ENCODE results near the gene LCLAT1. TPM values are rescaled to one million over a fixed set of nuclear protein-coding genes. Genes with fewer than 3 reads are reported as not detected.

The LCLAT1 gene
- total and polyA plus RNA-seq, 2 donors (not counting 1 experiment from before 2014, with no cell fraction given) = 5.1 to 21.9 TPM

GRCh38 chr2:30412684-30413570 lies 34.1 kb upstream of the LCLAT1 start:
- Mint-ChIP-seq H3K27me3 (no peaks in the 10 kb centered on the region), H3K4me1 (peaks cover 30% of the 10 kb centered on the region), H3K4me3 (no peak overlapping the region), H3K9me3 (ENCODE audit: insufficient read depth) (no peaks in the 10 kb centered on the region), H3K27ac (no peak overlapping the region)
- WGBS (ENCODE audit: insufficient coverage) = 67% methylated on average over 4 of the region's 7 CpGs
- CTCF ChIA-PET = interaction anchor here (2.7 kb wide), 1 partner anchor 9 kb away, joined by 7 read pairs; no protein-coding TSS in a partner anchor
- Histone ChIP-seq H3K27ac (ENCODE audit: low read length in 2 of 2) (no peak overlapping the region), H3K27me3 (replicated peaks in 1 of 4; ENCODE audit: control extremely low read depth in 1 of 4, control insufficient read depth in 3 of 4, insufficient read depth in 4 of 4, low read length in 3 of 4) (no peaks in the 10 kb centered on the region), H3K9ac (ENCODE audit: low read length) (no peak overlapping the region), H3K79me2 (ENCODE audit: control insufficient read depth, insufficient read depth, low read length) (no peaks in the 10 kb centered on the region), H3K4me2 (replicated peaks; ENCODE audit: low read depth, low read length, poor library complexity, severe bottlenecking) (no peak overlapping the region), H4K20me1 (ENCODE audit: control insufficient read depth, insufficient read depth, low read length, poor library complexity, severe bottlenecking) (no peaks in the 10 kb centered on the region), H3K36me3 (replicated peaks in 1 of 2; ENCODE audit: control extremely low read depth in 1 of 2, control insufficient read depth in 1 of 2, extremely low read depth in 1 of 2, insufficient read depth in 2 of 2, low read length in 1 of 2) (no peaks in the 10 kb centered on the region), H2AFZ (ENCODE audit: insufficient read depth, low read depth, low read length, poor library complexity, severe bottlenecking) (no peak overlapping the region), H3K9me3 (ENCODE audit: control extremely low read depth in 1 of 3, control insufficient read depth in 2 of 3, insufficient read depth in 1 of 3, low read length in 2 of 3) (no peaks in the 10 kb centered on the region), H3K4me1 (ENCODE audit: control insufficient read depth in 2 of 2, insufficient read depth in 2 of 2, low read length in 2 of 2) (peaks cover 6 to 11% of the 10 kb centered on the region in 2 donors), H3K4me3 (ENCODE audit: control extremely low read depth in 1 of 5, extremely low read depth in 1 of 5, insufficient read depth in 1 of 5, low read depth in 2 of 5, low read length in 4 of 5) (no peak overlapping the region)
- no peak for TF ChIP-seq EZH2 (IDR thresholded peaks at IDR 0.05; ENCODE audit: borderline replicate concordance, insufficient read depth, low read depth, low read length, poor library complexity, severe bottlenecking)
- TF ChIP-seq CTCF (IDR thresholded peaks at IDR 0.05) = no peak
- DNase-seq = no peak
- ATAC-seq (ENCODE audit: low read depth) = no peak
- POLR2A ChIA-PET = no interaction called here
- intact Hi-C loops (cut with micrococcal nuclease) = no loop called here

GRCh38 chr2:30414961-30415360 lies 32.1 kb upstream of the LCLAT1 start:
- ChIA-PET CTCF (no interaction called here), POLR2A (no interaction called here)
- intact Hi-C loops (cut with micrococcal nuclease) = no loop called here
- peaks cover 5 to 8% of the 10 kb centered on the region in 2 donors for H3K4me1 ChIP-seq (ENCODE audit: control insufficient read depth in 2 of 2, insufficient read depth in 2 of 2, low read length in 2 of 2)
- H3K79me2 ChIP-seq (ENCODE audit: control insufficient read depth, insufficient read depth, low read length) = no peaks in the 10 kb centered on the region
- no peaks in the 10 kb centered on the region for H3K36me3 ChIP-seq (replicated peaks in 1 of 2; ENCODE audit: control extremely low read depth in 1 of 2, control insufficient read depth in 1 of 2, extremely low read depth in 1 of 2, insufficient read depth in 2 of 2, low read length in 1 of 2)
- no peak overlapping the region for H3K4me2 ChIP-seq (replicated peaks; ENCODE audit: low read depth, low read length, poor library complexity, severe bottlenecking)
- H3K27me3 ChIP-seq (replicated peaks in 1 of 4; ENCODE audit: control extremely low read depth in 1 of 4, control insufficient read depth in 3 of 4, insufficient read depth in 4 of 4, low read length in 3 of 4) = no peaks in the 10 kb centered on the region
- H3K4me3 Mint-ChIP-seq = no peak overlapping the region
- TF ChIP-seq CTCF (IDR thresholded peaks at IDR 0.05) (no peak), EZH2 (IDR thresholded peaks at IDR 0.05; ENCODE audit: borderline replicate concordance, insufficient read depth, low read depth, low read length, poor library complexity, severe bottlenecking) (no peak)
- no peaks in the 10 kb centered on the region for H3K27me3 Mint-ChIP-seq
- no CpG with 5 or more reads among the region's 2 CpGs for whole genome bisulfite sequencing (ENCODE audit: insufficient coverage)
- H3K27ac Mint-ChIP-seq = no peak overlapping the region
- peaks cover 21% of the 10 kb centered on the region for H3K4me1 Mint-ChIP-seq
- DNase-seq (no peak), ATAC-seq (ENCODE audit: low read depth) (no peak)
- H3K9me3 Mint-ChIP-seq (ENCODE audit: insufficient read depth) = no peaks in the 10 kb centered on the region
- H4K20me1 ChIP-seq (ENCODE audit: control insufficient read depth, insufficient read depth, low read length, poor library complexity, severe bottlenecking) = no peaks in the 10 kb centered on the region
- H3K9ac ChIP-seq (ENCODE audit: low read length) = no peak overlapping the region
- H2AFZ ChIP-seq (ENCODE audit: insufficient read depth, low read depth, low read length, poor library complexity, severe bottlenecking) = no peak overlapping the region
- H3K9me3 ChIP-seq (ENCODE audit: control extremely low read depth in 1 of 3, control insufficient read depth in 2 of 3, insufficient read depth in 1 of 3, low read length in 2 of 3) = no peaks in the 10 kb centered on the region
- no peak overlapping the region for H3K27ac ChIP-seq (ENCODE audit: low read length in 2 of 2)
- no peak overlapping the region for H3K4me3 ChIP-seq (ENCODE audit: control extremely low read depth in 1 of 5, extremely low read depth in 1 of 5, insufficient read depth in 1 of 5, low read depth in 2 of 5, low read length in 4 of 5)

Data from B cell (primary cell).